K562 (cell line): ENCODE data around the gene SLC10A1. TPM values are rescaled to one million over a fixed set of nuclear protein-coding genes. Genes with fewer than 3 reads are reported as not detected.

Experiments
- ATAC-seq: fragments of 200-7000 bp; cut with Tn5 transposase; 3 replicates; pipeline ENCODE4 v1.9.1; 2020; ENCODE audit warnings: moderate library complexity
- BruUV-seq: library from RNA; stranded (reverse); fragments of 400-500 nt; replicated peaks from 2 replicates; lab custom pipeline; 2021; lab: Mats Ljungman, UMichigan
- CTCF ChIA-PET: fragments of 300-600 bp; formaldehyde crosslinking; extraction: SDS; loops from one replicate; lab custom pipeline; 2021; ENCODE audit warnings: low intra/inter-chr PET ratio; lab: Yijun Ruan, JAX
- POLR2A ChIA-PET: fragments of 300-600, 350-650 bp; sonication (Branson Sonifier 250); formaldehyde crosslinking; extraction: SDS; loops from one replicate; lab custom pipeline; 2021; ENCODE audit warnings: antibody characterized with exemption, inconsistent platforms; lab: Yijun Ruan, JAX
- DNase-seq, 4 experiments: peaks; one replicate each; pipeline versions ENCODE4 v3.0.0 to v3.0.0-alpha.2; 2011 to 2018; ENCODE audit warnings: low spot score in 3 of 4, mixed read lengths in 3 of 4; ENCODE audit errors: extremely low read depth in 1 of 4
- FAIRE-seq: peaks from 2 replicates; lab custom pipeline; 2011; peaks lifted over from hg19 to GRCh38; lab: Jason Lieb, UNC
- H2AFZ ChIP-seq: 2 replicates; pipeline ENCODE4 v1.6.0; 2011; ENCODE audit warnings: low read depth, low read length, control low read depth, inconsistent platforms
- H3K27ac ChIP-seq: fragments of 200-600 bp; 3 replicates; pipeline ENCODE4 v1.8.0; 2011; ENCODE audit warnings: low read depth, mild to moderate bottlenecking, control low read depth, inconsistent platforms, low read length, moderate library complexity, mixed read lengths; ENCODE audit errors: extremely low read depth
- H3K27me3 ChIP-seq, 2 experiments: fragments of 300-600 bp in 1 of 2; 2 replicates in 1 of 2; 3 replicates in 1 of 2; pipeline versions ENCODE4 v1.6.0 to v1.8.0; 2011; ENCODE audit warnings: inconsistent platforms in 2 of 2, low read length in 2 of 2, mild to moderate bottlenecking in 1 of 2, mixed read lengths in 1 of 2, moderate library complexity in 1 of 2; ENCODE audit not compliant: control insufficient read depth in 2 of 2, insufficient read depth in 2 of 2
- H3K36me3 ChIP-seq: fragments of 300-600 bp; 3 replicates; pipeline ENCODE4 v1.8.0; 2011; ENCODE audit warnings: mild to moderate bottlenecking, low read length, inconsistent platforms; ENCODE audit not compliant: control insufficient read depth, insufficient read depth
- H3K4me1 ChIP-seq, 2 experiments: fragments of 200-600 bp in 1 of 2; replicated peaks in 1 of 2; 2 replicates in 1 of 2; 3 replicates in 1 of 2; pipeline versions ENCODE4 v1.5.1 to v1.8.0; 2011; ENCODE audit warnings: inconsistent platforms in 2 of 2, low read length in 2 of 2, mild to moderate bottlenecking in 1 of 2, mixed read lengths in 1 of 2, moderate library complexity in 1 of 2; ENCODE audit not compliant: control insufficient read depth in 2 of 2, insufficient read depth in 2 of 2
- H3K4me2 ChIP-seq: 2 replicates; pipeline ENCODE4 v1.6.1; 2011; ENCODE audit warnings: low read length, control low read depth, inconsistent platforms, mixed read lengths; ENCODE audit not compliant: insufficient read depth
- H3K4me3 ChIP-seq: fragments of 200-600 bp; sonication (generic), shearing (Covaris generic); 2 replicates; pipeline ENCODE4 v1.5.1; 2016; ENCODE audit warnings: control low read depth, inconsistent platforms
- H3K79me2 ChIP-seq: fragments of 200-600 bp; 3 replicates; pipeline ENCODE4 v1.8.0; 2011; ENCODE audit warnings: low read length, inconsistent platforms; ENCODE audit not compliant: control insufficient read depth, insufficient read depth
- H3K9ac ChIP-seq, 2 experiments: 2 replicates each; pipeline versions ENCODE4 v1.6.0 to v1.6.1; 2011; ENCODE audit warnings: low read depth in 2 of 2, low read length in 2 of 2, control low read depth in 1 of 2, inconsistent platforms in 1 of 2, mild to moderate bottlenecking in 1 of 2, mixed read lengths in 1 of 2; ENCODE audit not compliant: insufficient read depth in 1 of 2
- H3K9me1 ChIP-seq: one replicate; pipeline ENCODE4 v1.6.0; 2011; ENCODE audit warnings: inconsistent platforms, mild to moderate bottlenecking, low read length, moderate library complexity; ENCODE audit not compliant: control insufficient read depth, insufficient read depth
- H3K9me3 ChIP-seq: replicated peaks from 2 replicates; pipeline ENCODE4 v1.5.1; 2011; ENCODE audit warnings: low read depth, low read length, inconsistent platforms; ENCODE audit not compliant: control insufficient read depth, insufficient read depth
- H4K20me1 ChIP-seq: replicated peaks from 2 replicates; pipeline ENCODE4 v1.6.1; 2011; ENCODE audit warnings: low read length, inconsistent platforms, mixed read lengths; ENCODE audit not compliant: control insufficient read depth, insufficient read depth
- BCL6 ChIP-seq: fragments of 250-450 bp; sonication (Bioruptor Pico); IDR thresholded peaks from 2 replicates; pipeline ENCODE4 v1.4.0; 2020
- CCNT2 ChIP-seq: IDR thresholded peaks from 2 replicates; pipeline ENCODE4 v1.6.1; 2011; ENCODE audit warnings: borderline replicate concordance, low read depth, mild to moderate bottlenecking, moderate library complexity, mixed read lengths, low read length; ENCODE audit not compliant: insufficient read length; ENCODE audit errors: extremely low read depth
- E4F1 ChIP-seq: fragments of 250-450 bp; sonication (Bioruptor Pico); IDR thresholded peaks from 2 replicates; pipeline ENCODE4 v1.5.0; 2021; ENCODE audit warnings: mild to moderate bottlenecking, borderline replicate concordance
- GTF2F1 ChIP-seq: IDR thresholded peaks from 2 replicates; pipeline ENCODE4 v1.6.1; 2011; ENCODE audit warnings: low read depth, low read length, improper control_type of control experiment
- MLX ChIP-seq, 2 experiments: fragments of 450-650 bp in 1 of 2; sonication (generic) in 1 of 2; formaldehyde crosslinking; conservative IDR thresholded peaks; 2 replicates each; pipeline versions ENCODE4 v1.4.0 to v1.8.1; 2020 to 2022; ENCODE audit warnings: mild to moderate bottlenecking in 1 of 2, missing genetic modification reagents in 1 of 2
- NR1H2 ChIP-seq: sonication (generic); formaldehyde crosslinking; IDR thresholded peaks from 2 replicates; pipeline ENCODE4 v1.4.0; 2020; ENCODE audit warnings: mild to moderate bottlenecking, missing genetic modification reagents
- SMAD2 ChIP-seq: fragments of 150-350 bp; IDR thresholded peaks from 2 replicates; pipeline ENCODE4 v1.6.1; 2014; ENCODE audit warnings: low read depth, mild to moderate bottlenecking, low read length
- SMAD4 ChIP-seq: fragments of 250-450 bp; sonication (Bioruptor Pico); conservative IDR thresholded peaks from 2 replicates; pipeline ENCODE4 v1.8.0; 2021; ENCODE audit warnings: inconsistent platforms, mild to moderate bottlenecking, moderate library complexity
- SMARCB1 ChIP-seq: IDR thresholded peaks from 2 replicates; pipeline ENCODE4 v1.6.1; 2011; ENCODE audit warnings: improper control_type of control experiment, low read depth; ENCODE audit not compliant: insufficient read length
- YY1 ChIP-seq, 3 experiments: IDR thresholded peaks; 2 replicates each; pipeline ENCODE4 v1.6.1; 2011; ENCODE audit warnings: low read length in 2 of 3, mild to moderate bottlenecking in 2 of 3, moderate library complexity in 2 of 3, borderline replicate concordance in 1 of 3, control low read depth in 1 of 3, low read depth in 1 of 3; ENCODE audit not compliant: insufficient read depth in 3 of 3, insufficient replicate concordance in 2 of 3, control insufficient read depth in 1 of 3, insufficient read length in 1 of 3; ENCODE audit errors: extremely low read depth in 1 of 3
- ZNF197 ChIP-seq: fragments of 200-800 bp; sonication (Bioruptor generic); IDR thresholded peaks from 2 replicates; pipeline ENCODE4 v1.6.1; 2016; ENCODE audit warnings: low read depth, missing genetic modification characterization, missing compliant biosample characterization
- ZNF408 ChIP-seq: fragments of 250-450 bp; sonication (Bioruptor Pico); IDR thresholded peaks from 2 replicates; pipeline ENCODE4 v1.4.0; 2020; ENCODE audit warnings: low read depth, mild to moderate bottlenecking, moderate library complexity
- ZNF561 ChIP-seq: fragments of 450-650 bp; formaldehyde crosslinking; conservative IDR thresholded peaks from 2 replicates; pipeline ENCODE4 v1.4.0; 2020; ENCODE audit warnings: mild to moderate bottlenecking, moderate library complexity
- ZNF830 ChIP-seq: fragments of 250-450 bp; sonication (Bioruptor Pico); IDR thresholded peaks from 2 replicates; pipeline ENCODE4 v1.5.0; 2021; ENCODE audit warnings: mild to moderate bottlenecking
- WGBS: fragments of 100-300 bp; shearing (Covaris generic); methylation state at CpG from one replicate; pipeline ENCODE4 v1.1.6; 2016; ENCODE audit warnings: low coverage, mixed read lengths; ENCODE audit not compliant: insufficient coverage; ENCODE audit errors: missing lambda C conversion rate; 5-methylcytosine and 5-hydroxymethylcytosine counted together
- in situ Hi-C: fragments of 300-500 bp; cut with MboI; formaldehyde crosslinking; loops from 4 replicates; pipeline ENCODE4 v1.15.0; 2018; ENCODE audit warnings: inconsistent platforms, mixed read lengths
- intact Hi-C: fragments of 100-400 bp; cut with micrococcal nuclease; formaldehyde crosslinking; loops from 2 replicates; pipeline ENCODE4 v1.14.2; 2022
- polyA plus RNA-seq, 8 experiments: library from polyadenylated mRNA; depleted of rRNA in 4 of 8; stranded (reverse) in 5 of 8; unstranded in 3 of 8; fragments of >200 nt; fragmentation: Nextera tagmentation in 2 of 8; fragmentation: Illumina TruSeq in 1 of 8; extraction: Ambion mirVana in 2 of 8; extraction: Trizol in 1 of 8; gene quantifications; 2 replicates each; pipeline versions ENCODE4 v1.2.1 to v1.2.3, GENCODE V29; 2011 to 2014; ENCODE audit warnings: inconsistent platforms in 1 of 8, missing spikeins in 1 of 8
- total RNA-seq, 7 experiments: library from RNA; depleted of rRNA in 6 of 7; stranded (reverse); fragments of >200 nt in 6 of 7; fragmentation: Illumina TruSeq in 2 of 7; extraction: Trizol in 2 of 7; gene quantifications; 2 replicates each; pipeline versions ENCODE4 v1.2.1 to v1.2.3, GENCODE V29; 2011 to 2021; ENCODE audit warnings: low replicate concordance in 1 of 7

Gene SLC10A1
- total and polyA plus RNA-seq, 9 of the 15 experiments (the other 6 are each of a cell fraction or from before 2014, with no cell fraction given), result not detected

GRCh38 chr14:69815556-69815955 lies 18.5 kb upstream of the SLC10A1 start:
- Histone ChIP-seq H3K79me2 (no peaks in the 10 kb centered on the region), H3K4me3 (no peak overlapping the region), H3K9me1 (no peaks in the 10 kb centered on the region), H2AFZ (no peak overlapping the region), H3K9ac (no peak overlapping the region), H3K9me3 (no peaks in the 10 kb centered on the region), H3K4me2 (no peak overlapping the region), H3K27ac (no peak overlapping the region), H3K27me3 (peaks cover 5 to 40% of the 10 kb centered on the region in 2 experiments; a peak in 3 of 5 replicates), H3K4me1 (no peaks in the 10 kb centered on the region), H4K20me1 (no peaks in the 10 kb centered on the region), H3K36me3 (no peaks in the 10 kb centered on the region)
- ATAC-seq (no peak), FAIRE-seq (no peak), DNase-seq (no peak)
- intact Hi-C loops (no loop called here), in situ Hi-C loops (loop anchor here (5.0 to 10.0 kb wide), 2 partner anchors 209 to 502 kb away; no protein-coding TSS in a partner anchor)
- WGBS, result 0% methylated on average over 4 of the region's 5 CpGs
- CTCF ChIA-PET, result no interaction called here
- no TSS peak for BruUV-seq
- TF ChIP-seq GTF2F1, result no peak
- TF ChIP-seq BCL6, result no peak
- TF ChIP-seq ZNF197 (CRISPR knock-in tag), result no peak
- TF ChIP-seq MLX (CRISPR knock-in tag; conservative IDR thresholded peaks at IDR 0.05), result no peak
- TF ChIP-seq NR1H2 (CRISPR knock-in tag), result no peak
- no peak for TF ChIP-seq SMARCB1
- no peak for TF ChIP-seq CCNT2
- no peak for TF ChIP-seq ZNF830
- TF ChIP-seq ZNF561 (CRISPR knock-in tag), result no peak
- TF ChIP-seq YY1 (IDR thresholded peaks at IDR 0.05; ENCODE audit: borderline replicate concordance in 1 of 3, control insufficient read depth in 1 of 3, extremely low read depth in 1 of 3, insufficient read depth in 3 of 3, insufficient read length in 1 of 3, insufficient replicate concordance in 2 of 3, low read depth in 1 of 3, low read length in 2 of 3), result no peak
- no peak for TF ChIP-seq SMAD2
- TF ChIP-seq E4F1 (CRISPR knock-in tag), result no peak
- no peak for TF ChIP-seq SMAD4 (CRISPR knock-in tag)
- TF ChIP-seq ZNF408, result no peak
- POLR2A ChIA-PET, result no interaction called here
